PC-3 (cell line): ENCODE data around the gene TPSG1. TPM values are rescaled to one million over a fixed set of nuclear protein-coding genes. Genes with fewer than 3 reads are reported as not detected.

Experiments used
- ATAC-seq: fragments of 200-7000 bp; cut with Tn5 transposase; 2 replicates; pipeline ENCODE4 v1.9.1; 2020; ENCODE audit warnings: mild to moderate bottlenecking, moderate library complexity
- BruUV-seq: library from RNA; stranded (reverse); fragments of 400-500 nt; replicated peaks from 2 replicates; lab custom pipeline; 2021; lab: Mats Ljungman, UMichigan
- CTCF ChIA-PET: fragments of 300-600 bp; sonication (Branson Sonifier 250); formaldehyde crosslinking; loops from one replicate; lab custom pipeline; 2022; ENCODE audit warnings: antibody characterized with exemption; lab: Charles Lee
- POLR2A ChIA-PET: fragments of 300-600 bp; sonication (Branson Sonifier 250); formaldehyde crosslinking; loops from one replicate; lab custom pipeline; 2022; ENCODE audit warnings: antibody characterized with exemption; ENCODE audit not compliant: unreplicated experiment; lab: Charles Lee
- DNase-seq: peaks from one replicate; pipeline ENCODE4 v3.0.0-alpha.2; 2015
- H2AFZ ChIP-seq: fragments of 300-600 bp; sonication (generic); 2 replicates; pipeline ENCODE4 v1.6.0; 2016; ENCODE audit warnings: antibody characterized with exemption, low read length
- H3F3A ChIP-seq: fragments of 300-600 bp; sonication (generic); one replicate; pipeline ENCODE4 v1.6.0; 2017; ENCODE audit warnings: antibody characterized with exemption, low read length, control low read depth, mild to moderate bottlenecking; ENCODE audit not compliant: unreplicated experiment
- H3K27ac ChIP-seq: fragments of 300-600 bp; sonication (generic); 2 replicates; pipeline ENCODE4 v1.5.1; 2016; ENCODE audit warnings: mild to moderate bottlenecking, low read length
- H3K27me3 ChIP-seq: fragments of 300-600 bp; sonication (generic); 2 replicates; pipeline ENCODE4 v1.6.1; 2016; ENCODE audit warnings: low read length, mixed read lengths
- H3K36me3 ChIP-seq: fragments of 300-600 bp; sonication (generic); 2 replicates; pipeline ENCODE4 v1.6.1; 2016; ENCODE audit warnings: low read depth, mixed run types, low read length, mixed read lengths
- H3K4me1 ChIP-seq: fragments of 300-600 bp; sonication (generic); 2 replicates; pipeline ENCODE4 v1.5.1; 2016; ENCODE audit warnings: low read length; ENCODE audit not compliant: insufficient read depth
- H3K4me2 ChIP-seq: fragments of 300-600 bp; sonication (generic); 2 replicates; pipeline ENCODE4 v1.6.0; 2016; ENCODE audit warnings: low read length
- H3K4me3 ChIP-seq: fragments of 300-600 bp; sonication (generic); 2 replicates; pipeline ENCODE4 v1.5.1; 2016; ENCODE audit warnings: mild to moderate bottlenecking, low read length, mixed read lengths
- H3K79me2 ChIP-seq: fragments of 300-600 bp; sonication (generic); 2 replicates; pipeline ENCODE4 v1.6.1; 2017; ENCODE audit warnings: low read length, mixed read lengths
- H3K9ac ChIP-seq: fragments of 300-600 bp; sonication (generic); 2 replicates; pipeline ENCODE4 v1.6.0; 2016; ENCODE audit warnings: mild to moderate bottlenecking, low read length
- H3K9me2 ChIP-seq: fragments of 300-600 bp; sonication (generic); replicated peaks from 2 replicates; pipeline ENCODE4 v1.6.1; 2016; ENCODE audit warnings: mixed run types, low read length, mixed read lengths
- H3K9me3 ChIP-seq: fragments of 300-600 bp; sonication (generic); 2 replicates; pipeline ENCODE4 v1.6.1; 2016; ENCODE audit warnings: low read length, mixed read lengths
- H4K20me1 ChIP-seq: fragments of 300-600 bp; sonication (generic); 2 replicates; pipeline ENCODE4 v1.6.1; 2016; ENCODE audit warnings: low read length, mixed read lengths
- EZH2 ChIP-seq: fragments of 300-600 bp; sonication (generic); IDR thresholded peaks from one replicate; pipeline ENCODE4 v1.6.1; 2017; ENCODE audit warnings: antibody characterized with exemption, mild to moderate bottlenecking, low read length; ENCODE audit not compliant: unreplicated experiment
- EZH2phosphoT487 ChIP-seq: fragments of 300-600 bp; sonication (generic); IDR thresholded peaks from 2 replicates; pipeline ENCODE4 v1.6.1; 2018; ENCODE audit warnings: mild to moderate bottlenecking, antibody characterized with exemption, low read length, borderline replicate concordance
- intact Hi-C: fragments of 100-400 bp; cut with micrococcal nuclease; formaldehyde crosslinking; loops from 2 replicates; pipeline ENCODE4 v1.9.0; 2023
- total RNA-seq: library from RNA; depleted of rRNA; stranded (reverse); fragments of >200 nt; gene quantifications from 2 replicates; pipeline ENCODE4 v1.2.3, GENCODE V29; 2014
- TF ChIP-seq, protein P1 (sequence below): fragments of 300-600 bp; sonication (generic); conservative IDR thresholded peaks from 2 replicates; pipeline ENCODE4 v1.5.1; 2017; ENCODE audit warnings: antibody characterized with exemption, low read depth, mild to moderate bottlenecking, low read length

The TPSG1 gene
- total RNA-seq, 1 experiment from 2014 or later = not detected

DNA sequence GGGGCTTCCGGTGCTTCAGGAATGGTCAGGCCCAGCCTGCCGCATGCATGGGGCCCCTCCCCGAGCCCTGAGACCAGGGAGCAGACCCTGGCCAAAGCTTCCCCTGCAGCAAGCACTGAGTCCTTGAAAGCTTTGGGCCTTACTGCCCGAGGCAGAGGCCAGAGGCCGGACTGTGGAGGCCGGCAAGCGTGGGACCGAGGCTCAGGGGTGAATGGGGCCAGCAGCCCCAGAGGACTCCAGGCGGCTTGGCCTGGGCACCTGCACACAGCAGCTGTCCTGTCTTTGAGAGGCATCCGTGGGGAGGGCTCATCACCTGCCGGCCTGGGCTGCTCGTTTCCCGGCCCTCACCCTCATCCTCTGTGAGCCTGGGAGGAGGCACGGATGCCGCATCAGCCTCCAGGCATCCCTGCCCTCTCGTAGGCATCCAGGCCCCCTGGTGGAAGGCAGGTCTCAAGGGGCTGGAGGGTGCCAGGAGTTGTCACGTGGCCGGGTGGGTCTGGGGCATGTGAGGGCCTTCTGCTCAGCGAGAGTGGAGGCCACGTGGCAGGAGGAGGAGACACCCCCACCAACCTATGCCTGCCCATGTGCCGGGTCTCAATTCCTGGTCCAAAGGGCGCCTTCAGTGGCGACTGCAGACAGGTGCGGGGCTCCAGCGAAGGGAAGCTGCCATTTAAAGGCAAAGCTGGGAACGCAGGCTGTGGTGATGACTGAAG is 40.8 kb downstream of the TPSG1 start:
- no peak overlapping the region for H3K27ac ChIP-seq
- intact Hi-C loops = no loop called here
- H3K9ac ChIP-seq = no peak overlapping the region
- DNase-seq (no peak), ATAC-seq (no peak)
- BruUV-seq = no TSS peak
- no peaks in the 10 kb centered on the region for H3K27me3 ChIP-seq
- no peaks in the 10 kb centered on the region for H3K36me3 ChIP-seq
- no peak for TF ChIP-seq EZH2
- TF ChIP-seq, protein P1, sequence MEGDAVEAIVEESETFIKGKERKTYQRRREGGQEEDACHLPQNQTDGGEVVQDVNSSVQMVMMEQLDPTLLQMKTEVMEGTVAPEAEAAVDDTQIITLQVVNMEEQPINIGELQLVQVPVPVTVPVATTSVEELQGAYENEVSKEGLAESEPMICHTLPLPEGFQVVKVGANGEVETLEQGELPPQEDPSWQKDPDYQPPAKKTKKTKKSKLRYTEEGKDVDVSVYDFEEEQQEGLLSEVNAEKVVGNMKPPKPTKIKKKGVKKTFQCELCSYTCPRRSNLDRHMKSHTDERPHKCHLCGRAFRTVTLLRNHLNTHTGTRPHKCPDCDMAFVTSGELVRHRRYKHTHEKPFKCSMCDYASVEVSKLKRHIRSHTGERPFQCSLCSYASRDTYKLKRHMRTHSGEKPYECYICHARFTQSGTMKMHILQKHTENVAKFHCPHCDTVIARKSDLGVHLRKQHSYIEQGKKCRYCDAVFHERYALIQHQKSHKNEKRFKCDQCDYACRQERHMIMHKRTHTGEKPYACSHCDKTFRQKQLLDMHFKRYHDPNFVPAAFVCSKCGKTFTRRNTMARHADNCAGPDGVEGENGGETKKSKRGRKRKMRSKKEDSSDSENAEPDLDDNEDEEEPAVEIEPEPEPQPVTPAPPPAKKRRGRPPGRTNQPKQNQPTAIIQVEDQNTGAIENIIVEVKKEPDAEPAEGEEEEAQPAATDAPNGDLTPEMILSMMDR = 0 out of 2 replicates have a peak, but pooled peaks have one; percentile 10
- H3K9me2 ChIP-seq = no peaks in the 10 kb centered on the region
- no peak overlapping the region for H3K4me2 ChIP-seq
- H3K79me2 ChIP-seq = no peaks in the 10 kb centered on the region
- no peaks in the 10 kb centered on the region for H3K9me3 ChIP-seq
- CTCF ChIA-PET = no interaction called here
- H3K4me1 ChIP-seq = peaks cover 10% of the 10 kb centered on the region
- no peaks in the 10 kb centered on the region for H3F3A ChIP-seq
- POLR2A ChIA-PET = no interaction called here
- no peaks in the 10 kb centered on the region for H4K20me1 ChIP-seq
- no peak overlapping the region for H3K4me3 ChIP-seq
- H2AFZ ChIP-seq = no peak overlapping the region

DNA sequence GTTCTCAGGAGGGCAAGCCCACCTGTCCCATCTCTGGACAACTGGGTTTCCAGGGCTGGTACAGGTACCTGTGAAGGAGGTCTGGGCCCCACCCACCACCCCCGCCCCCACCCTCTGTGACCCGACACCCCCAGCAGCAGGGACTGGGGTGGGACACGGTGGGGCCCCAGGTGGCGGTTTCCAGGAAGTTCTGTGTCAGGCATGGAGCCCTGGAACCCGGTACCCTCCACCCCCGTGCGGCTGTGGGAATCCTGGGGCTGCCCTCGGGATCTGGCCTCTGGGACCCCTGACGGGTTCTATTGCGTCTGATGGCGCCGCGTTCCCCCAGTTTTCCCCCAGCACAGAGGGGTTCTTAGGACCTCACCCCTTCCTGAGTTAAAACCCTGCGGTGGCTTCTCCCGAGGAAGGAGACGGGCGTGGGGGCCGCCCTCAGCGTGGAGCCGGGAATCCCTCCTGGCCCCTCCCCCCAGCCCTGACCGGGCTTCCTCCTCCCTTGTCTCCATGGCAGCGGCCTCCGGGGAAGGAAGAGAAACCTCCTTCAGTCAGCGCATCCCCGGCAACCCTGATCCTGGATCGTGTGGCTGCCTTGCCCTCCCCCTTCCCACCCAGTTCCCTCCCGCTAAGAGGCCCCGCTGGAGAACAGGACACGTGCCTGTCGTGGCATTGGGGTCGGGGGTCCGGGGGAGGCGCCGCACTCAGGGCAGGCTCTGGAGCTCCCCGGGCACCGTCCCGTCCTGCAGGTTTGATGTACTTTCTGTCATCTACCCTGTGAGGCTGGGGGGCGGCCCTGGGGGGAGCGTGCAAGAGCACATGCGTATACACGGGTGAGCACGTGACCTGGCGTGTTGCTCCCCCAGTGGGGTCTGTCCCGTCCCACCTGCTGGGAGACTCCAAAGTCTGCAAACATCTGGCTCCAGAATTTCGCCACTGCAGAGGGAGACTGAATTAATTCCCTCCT is 41.8 kb downstream of the TPSG1 start:
- intact Hi-C loops = no loop called here
- H3F3A ChIP-seq = no peaks in the 10 kb centered on the region
- H3K4me1 ChIP-seq = peaks cover 10% of the 10 kb centered on the region
- no peaks in the 10 kb centered on the region for H4K20me1 ChIP-seq
- H3K4me2 ChIP-seq = no peak overlapping the region
- no peak for DNase-seq
- H2AFZ ChIP-seq = no peak overlapping the region
- H3K27ac ChIP-seq = no peak overlapping the region
- no peak overlapping the region for H3K4me3 ChIP-seq
- H3K9ac ChIP-seq = no peak overlapping the region
- H3K27me3 ChIP-seq = no peaks in the 10 kb centered on the region
- ChIA-PET CTCF (no interaction called here), POLR2A (no interaction called here)
- H3K9me2 ChIP-seq = no peaks in the 10 kb centered on the region
- no TSS peak for BruUV-seq
- no peaks in the 10 kb centered on the region for H3K9me3 ChIP-seq
- TF ChIP-seq EZH2 (no peak), EZH2phosphoT487 (no peak)
- TF ChIP-seq, protein P1 = no peak
- no peaks in the 10 kb centered on the region for H3K79me2 ChIP-seq
- peak; percentile 44 for ATAC-seq
- H3K36me3 ChIP-seq = no peaks in the 10 kb centered on the region
